ENCODE data around the gene NUFIP2.

DNA sequence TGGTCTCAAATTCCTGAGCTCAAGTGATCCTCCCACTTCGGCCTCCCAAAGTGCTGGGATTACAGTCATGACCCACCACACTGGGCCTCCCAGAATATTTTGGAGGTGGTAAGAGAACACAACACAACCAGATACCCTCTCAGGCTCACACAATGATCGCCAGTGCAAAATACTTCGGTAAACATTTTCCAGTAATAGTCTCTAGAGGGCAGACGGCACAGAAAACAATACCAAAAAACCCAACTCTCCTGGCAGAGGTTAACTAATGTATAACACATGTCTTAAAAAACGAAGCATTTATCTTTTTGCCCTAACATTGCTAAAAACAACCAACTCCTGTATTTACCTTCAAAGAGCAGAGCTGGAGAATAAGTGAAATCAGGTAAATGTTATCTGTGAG, 10.5 kb downstream of the NUFIP2 start:
- TF ChIP-seq, protein P1, sequence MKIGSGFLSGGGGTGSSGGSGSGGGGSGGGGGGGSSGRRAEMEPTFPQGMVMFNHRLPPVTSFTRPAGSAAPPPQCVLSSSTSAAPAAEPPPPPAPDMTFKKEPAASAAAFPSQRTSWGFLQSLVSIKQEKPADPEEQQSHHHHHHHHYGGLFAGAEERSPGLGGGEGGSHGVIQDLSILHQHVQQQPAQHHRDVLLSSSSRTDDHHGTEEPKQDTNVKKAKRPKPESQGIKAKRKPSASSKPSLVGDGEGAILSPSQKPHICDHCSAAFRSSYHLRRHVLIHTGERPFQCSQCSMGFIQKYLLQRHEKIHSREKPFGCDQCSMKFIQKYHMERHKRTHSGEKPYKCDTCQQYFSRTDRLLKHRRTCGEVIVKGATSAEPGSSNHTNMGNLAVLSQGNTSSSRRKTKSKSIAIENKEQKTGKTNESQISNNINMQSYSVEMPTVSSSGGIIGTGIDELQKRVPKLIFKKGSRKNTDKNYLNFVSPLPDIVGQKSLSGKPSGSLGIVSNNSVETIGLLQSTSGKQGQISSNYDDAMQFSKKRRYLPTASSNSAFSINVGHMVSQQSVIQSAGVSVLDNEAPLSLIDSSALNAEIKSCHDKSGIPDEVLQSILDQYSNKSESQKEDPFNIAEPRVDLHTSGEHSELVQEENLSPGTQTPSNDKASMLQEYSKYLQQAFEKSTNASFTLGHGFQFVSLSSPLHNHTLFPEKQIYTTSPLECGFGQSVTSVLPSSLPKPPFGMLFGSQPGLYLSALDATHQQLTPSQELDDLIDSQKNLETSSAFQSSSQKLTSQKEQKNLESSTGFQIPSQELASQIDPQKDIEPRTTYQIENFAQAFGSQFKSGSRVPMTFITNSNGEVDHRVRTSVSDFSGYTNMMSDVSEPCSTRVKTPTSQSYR (CRISPR knock-in tag; IDR thresholded peaks at IDR 0.05): no peak
- TF ChIP-seq NR3C1 (CRISPR knock-in tag; conservative IDR thresholded peaks at IDR 0.05; ENCODE audit: low read depth): no peak
- TF ChIP-seq CTCF (IDR thresholded peaks at IDR 0.05): no peak

All from WTC11 (cell line).